K562 (cell line): ENCODE measurements around the gene RBMS1. TPM values are rescaled to one million over a fixed set of nuclear protein-coding genes. Genes with fewer than 3 reads are reported as not detected.

Experiments used
- EGR1 ChIP-seq: fragments of 450-650 bp; conservative IDR thresholded peaks from 2 replicates; pipeline ENCODE4 v1.6.1; 2017; ENCODE audit warnings: mild to moderate bottlenecking
- HDAC1 ChIP-seq, 2 experiments: fragments of 450-650 bp; IDR thresholded peaks; 2 replicates each; pipeline ENCODE4 v1.6.1; 2016 to 2017; ENCODE audit warnings: inconsistent platforms in 1 of 2, mild to moderate bottlenecking in 1 of 2, moderate library complexity in 1 of 2
- MAZ ChIP-seq, 2 experiments: fragments of 450-650 bp in 1 of 2; sonication (generic) in 1 of 2; formaldehyde crosslinking; IDR thresholded peaks in 1 of 2; conservative IDR thresholded peaks in 1 of 2; 2 replicates each; pipeline versions ENCODE4 v1.4.0 to v1.5.0; 2020; ENCODE audit warnings: mild to moderate bottlenecking in 1 of 2, missing genetic modification reagents in 1 of 2
- RBFOX2 ChIP-seq: fragments of 200-400 bp; formaldehyde crosslinking; IDR thresholded peaks from 2 replicates; pipeline ENCODE4 v1.6.1; 2017; ENCODE audit warnings: low read depth, mild to moderate bottlenecking, low read length, moderate library complexity
- TEAD2 ChIP-seq: fragments of 450-650 bp; IDR thresholded peaks from 2 replicates; pipeline ENCODE4 v1.6.1; 2016; ENCODE audit warnings: missing genetic modification characterization, control low read depth, missing compliant biosample characterization
- ZBTB40 ChIP-seq, 2 experiments: fragments of 450-650 bp in 1 of 2; sonication (generic) in 1 of 2; formaldehyde crosslinking in 1 of 2; IDR thresholded peaks; 2 replicates each; pipeline versions ENCODE4 v1.7.1 to v1.9.0; 2016 to 2022; ENCODE audit warnings: inconsistent platforms in 1 of 2, mild to moderate bottlenecking in 1 of 2, missing genetic modification reagents in 1 of 2
- ZNF318 ChIP-seq, 2 experiments: fragments of 450-650 bp; IDR thresholded peaks; 2 replicates each; pipeline ENCODE4 v1.6.1; 2016; ENCODE audit warnings: mild to moderate bottlenecking in 2 of 2, borderline replicate concordance in 1 of 2, low read depth in 1 of 2, moderate library complexity in 1 of 2
- ZNF436 ChIP-seq: fragments of 250-450, 450-650 bp; sonication (Bioruptor Pico); formaldehyde crosslinking; IDR thresholded peaks from 2 replicates; pipeline ENCODE4 v1.7.0; 2020; ENCODE audit warnings: mild to moderate bottlenecking
- polyA plus RNA-seq, 8 experiments: library from polyadenylated mRNA; depleted of rRNA in 4 of 8; stranded (reverse) in 5 of 8; unstranded in 3 of 8; fragments of >200 nt; fragmentation: Nextera tagmentation in 2 of 8; fragmentation: Illumina TruSeq in 1 of 8; extraction: Ambion mirVana in 2 of 8; extraction: Trizol in 1 of 8; gene quantifications; 2 replicates each; pipeline versions ENCODE4 v1.2.1 to v1.2.3, GENCODE V29; 2011 to 2014; ENCODE audit warnings: inconsistent platforms in 1 of 8, missing spikeins in 1 of 8
- total RNA-seq, 7 experiments: library from RNA; depleted of rRNA in 6 of 7; stranded (reverse); fragments of >200 nt in 6 of 7; fragmentation: Illumina TruSeq in 2 of 7; extraction: Trizol in 2 of 7; gene quantifications; 2 replicates each; pipeline versions ENCODE4 v1.2.1 to v1.2.3, GENCODE V29; 2011 to 2021; ENCODE audit warnings: low replicate concordance in 1 of 7

Gene RBMS1
- total and polyA plus RNA-seq, 9 of the 15 experiments (the other 6 are each of a cell fraction or from before 2014, with no cell fraction given), result 0.04 to 0.31 (median 0.09) TPM; not detected in 6

GRCh38 chr2:160269803-160270570 is 223.6 kb downstream of the RBMS1 start (continued):
- TF ChIP-seq ZBTB40 (IDR thresholded peaks at IDR 0.05) (no peak), ZBTB40 (CRISPR knock-in tag; IDR thresholded peaks at IDR 0.05) (no peak), RBFOX2 (peak; percentile 38; the same call in 1 of the 2 replicates), ZNF318 (IDR thresholded peaks at IDR 0.05; ENCODE audit: borderline replicate concordance in 1 of 2, low read depth in 1 of 2) (no peak), MAZ (CRISPR knock-in tag; conservative IDR thresholded peaks at IDR 0.05 in 1 of 2, IDR thresholded peaks at IDR 0.05 in 1 of 2) (peak; percentile 76 to 78; a peak in 3 of 4 replicates), EGR1 (0 out of 2 replicates have a peak, but pooled peaks have one; percentile 22), ZNF436 (CRISPR knock-in tag) (no peak), TEAD2 (tag) (no peak), HDAC1 (IDR thresholded peaks at IDR 0.05) (no peak)
